Epidermal melanocyte (primary cell): ENCODE data around the gene CCNDBP1.

ENCODE experiments used
- DNase-seq: peaks from one replicate; pipeline ENCODE4 v3.0.0; 2011; ENCODE audit warnings: low spot score; ENCODE audit not compliant: insufficient read length

The CCNDBP1 gene

DNA sequence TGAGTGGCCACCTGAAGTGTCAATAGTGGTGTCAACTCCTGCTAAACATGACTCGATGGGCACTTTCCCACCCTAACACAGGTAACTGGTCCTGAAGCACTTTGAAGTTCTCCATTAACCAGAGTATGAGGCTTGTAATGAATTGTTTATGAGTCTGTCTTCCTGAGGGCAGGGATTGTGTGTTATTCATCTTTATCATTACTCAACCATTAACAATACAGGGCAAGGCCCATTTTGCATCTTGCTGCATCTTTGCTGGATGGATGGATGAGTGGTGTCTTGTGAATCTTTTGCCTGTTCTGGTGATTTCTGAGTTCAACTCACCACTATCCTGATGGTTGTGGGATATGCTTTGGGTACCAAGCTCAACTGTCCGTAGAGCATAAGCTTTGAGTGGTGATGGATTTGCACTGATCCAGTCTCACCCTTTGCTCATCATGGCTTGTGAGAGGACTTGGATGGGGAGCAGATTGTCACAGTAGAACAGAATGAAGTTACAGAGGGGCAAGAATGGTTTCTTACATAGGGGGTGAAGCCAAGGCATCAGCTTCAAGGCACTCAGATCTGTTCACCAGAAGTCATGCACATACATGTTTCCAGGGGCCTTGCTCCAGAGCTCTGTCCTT, 57.9 kb downstream of the CCNDBP1 start:
- DNase-seq = no peak

DNA sequence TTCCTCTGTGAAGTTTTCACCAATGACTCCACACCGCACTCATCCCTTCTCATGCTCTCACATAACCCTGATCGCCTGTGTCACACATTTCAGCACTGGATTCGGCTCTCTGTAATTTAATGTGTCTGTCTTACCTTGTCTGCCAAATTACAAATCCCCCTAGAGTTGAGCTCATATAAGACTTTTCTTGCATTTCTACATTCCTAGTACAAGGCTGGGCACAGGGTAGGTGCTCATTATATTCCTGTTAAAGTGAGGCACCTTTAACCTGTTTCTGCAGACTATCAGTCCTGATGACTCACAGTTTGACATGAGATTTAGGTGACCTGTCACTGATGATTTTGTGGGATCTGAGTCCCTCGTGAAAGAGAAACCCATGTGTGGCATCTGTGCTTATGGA, 58.9 kb downstream of the CCNDBP1 start:
- DNase-seq = no peak

GRCh38 chr15:43246261-43246774, 61.1 kb downstream of the CCNDBP1 start:
- DNase-seq = no peak
